ENCODE results near the gene KLHL21. TPM values are rescaled to one million over a fixed set of nuclear protein-coding genes. Genes with fewer than 3 reads are reported as not detected.
"Not testable (repeated sequence)": the region's sequence is repeated elsewhere in the genome, so short reads cannot be mapped to it uniquely, and the experiment has no call there.

KLHL21 gene
- total RNA-seq, 2 donors from 2014 or later = 32.3 to 35.3 TPM

GRCh38 chr1:6614019-6614928, 11.6 kb upstream of the KLHL21 start:
- Mint-ChIP-seq H3K27ac (no peak overlapping the region), H3K4me3 (peak overlapping the region; percentile 99), H3K4me1 (peaks cover 9% of the 10 kb centered on the region), H3K9me3 (no peaks in the 10 kb centered on the region), H3K36me3 (ENCODE audit: low read depth) (peaks cover 37% of the 10 kb centered on the region), H3K27me3 (no peaks in the 10 kb centered on the region)
- ATAC-seq (replicated peaks) = no peak

- Mint-ChIP-seq H3K36me3 (ENCODE audit: low read depth) (peaks cover 29% of the 10 kb centered on the region), H3K27ac (peak within 1 kb of the TSS; percentile 97), H3K9me3 (no peaks in the 10 kb centered on the region), H3K4me3 (peak within 1 kb of the TSS; percentile 99), H3K27me3 (no peaks in the 10 kb centered on the region), H3K4me1 (peaks cover 9% of the 10 kb centered on the region)
- ATAC-seq (replicated peaks) = peak; percentile 96
These were observed 10.8 kb upstream of the KLHL21 start, which contains the start of gene PHF13 for GRCh38 chr1:6613361-6614018. Gene PHF13, plus strand, starts transcription at chr1:6613731. Its CDS starts 336 bp downstream, at chr1:6614067.

GRCh38 chr1:6612641-6613360, 10.1 kb upstream of the KLHL21 start:
- Mint-ChIP-seq H3K4me1 (peaks cover 9% of the 10 kb centered on the region), H3K9me3 (no peaks in the 10 kb centered on the region), H3K36me3 (ENCODE audit: low read depth) (peaks cover 24% of the 10 kb centered on the region), H3K27ac (peak overlapping the region; percentile 97), H3K27me3 (no peaks in the 10 kb centered on the region), H3K4me3 (peak overlapping the region; percentile 99)
- ATAC-seq (replicated peaks) = peak; percentile 58

GRCh38 chr1:6603915-6604558, 1.4 kb upstream of the KLHL21 start:
- H3K9me3 Mint-ChIP-seq = no peaks in the 10 kb centered on the region
- peak overlapping the region; percentile 87 for H3K27ac Mint-ChIP-seq
- peak overlapping the region; percentile 87 for H3K4me3 Mint-ChIP-seq
- H3K36me3 Mint-ChIP-seq (ENCODE audit: low read depth) = peaks cover 26% of the 10 kb centered on the region
- no peak for ATAC-seq (replicated peaks)
- H3K4me1 Mint-ChIP-seq = peaks cover 5% of the 10 kb centered on the region
- H3K27me3 Mint-ChIP-seq = no peaks in the 10 kb centered on the region

- Mint-ChIP-seq H3K27ac (peak overlapping the region; percentile 87), H3K9me3 (no peaks in the 10 kb centered on the region), H3K36me3 (ENCODE audit: low read depth) (peaks cover 32% of the 10 kb centered on the region), H3K4me1 (peaks cover 5% of the 10 kb centered on the region), H3K4me3 (peak overlapping the region; percentile 87), H3K27me3 (no peaks in the 10 kb centered on the region)
- peak; percentile 14 for ATAC-seq (replicated peaks)
These were observed 707 bp upstream of the KLHL21 start for GRCh38 chr1:6603238-6603914.

GRCh38 chr1:6601923-6602668, 573 bp downstream of the KLHL21 start:
- peak overlapping the region; percentile 87 for H3K4me3 Mint-ChIP-seq
- H3K4me1 Mint-ChIP-seq = peaks cover 5% of the 10 kb centered on the region
- peak overlapping the region; percentile 93 for H3K27ac Mint-ChIP-seq
- H3K9me3 Mint-ChIP-seq = no peaks in the 10 kb centered on the region
- ATAC-seq (replicated peaks) = peak; percentile 15
- H3K27me3 Mint-ChIP-seq = no peaks in the 10 kb centered on the region
- peaks cover 45% of the 10 kb centered on the region for H3K36me3 Mint-ChIP-seq (ENCODE audit: low read depth)

GRCh38 chr1:6601049-6601922, 1.4 kb downstream of the KLHL21 start:
- peaks cover 53% of the 10 kb centered on the region for H3K36me3 Mint-ChIP-seq (ENCODE audit: low read depth)

GRCh38 chr1:6600410-6601048, 2.1 kb downstream of the KLHL21 start:
- peak overlapping the region; percentile 93 for H3K27ac Mint-ChIP-seq
- H3K27me3 Mint-ChIP-seq = no peaks in the 10 kb centered on the region
- ATAC-seq (replicated peaks) = no peak
- H3K4me1 Mint-ChIP-seq = peaks cover 5% of the 10 kb centered on the region
- H3K4me3 Mint-ChIP-seq = peak overlapping the region; percentile 87
- peaks cover 61% of the 10 kb centered on the region for H3K36me3 Mint-ChIP-seq (ENCODE audit: low read depth)
- no peaks in the 10 kb centered on the region for H3K9me3 Mint-ChIP-seq

More at GRCh38 chr1:6601049-6601922, 1.4 kb downstream of the KLHL21 start:
- no peaks in the 10 kb centered on the region for H3K27me3 Mint-ChIP-seq
- H3K27ac Mint-ChIP-seq = peak overlapping the region; percentile 93
- peaks cover 5% of the 10 kb centered on the region for H3K4me1 Mint-ChIP-seq
- H3K9me3 Mint-ChIP-seq = no peaks in the 10 kb centered on the region
- peak overlapping the region; percentile 87 for H3K4me3 Mint-ChIP-seq
- peak; percentile 83 for ATAC-seq (replicated peaks)

- not testable (repeated sequence) for ATAC-seq (replicated peaks)
- H3K27ac Mint-ChIP-seq = peak overlapping the region; percentile 93
These were observed 2.7 kb downstream of the KLHL21 start for GRCh38 chr1:6599991-6600390.

GRCh38 chr1:6599141-6599975, 3.3 kb downstream of the KLHL21 start:
- Mint-ChIP-seq H3K9me3 (no peaks in the 10 kb centered on the region), H3K36me3 (ENCODE audit: low read depth) (peaks cover 72% of the 10 kb centered on the region), H3K27ac (peak overlapping the region; percentile 93), H3K4me3 (peak overlapping the region; percentile 87), H3K27me3 (no peaks in the 10 kb centered on the region), H3K4me1 (peaks cover 5% of the 10 kb centered on the region)
- peak; percentile 16 for ATAC-seq (replicated peaks)

More at GRCh38 chr1:6599991-6600390, 2.7 kb downstream of the KLHL21 start:
- Mint-ChIP-seq H3K36me3 (ENCODE audit: low read depth) (peaks cover 66% of the 10 kb centered on the region), H3K4me3 (peak overlapping the region; percentile 87)
- not testable (repeated sequence) for H3K4me1 Mint-ChIP-seq, H3K9me3 Mint-ChIP-seq, H3K27me3 Mint-ChIP-seq

GRCh38 chr1:6597777-6598131, 4.9 kb downstream of the KLHL21 start:
- H3K36me3 Mint-ChIP-seq (ENCODE audit: low read depth) = peaks cover 89% of the 10 kb centered on the region
- H3K27me3 Mint-ChIP-seq = no peaks in the 10 kb centered on the region
- ATAC-seq (replicated peaks) = no peak
- no peaks in the 10 kb centered on the region for H3K9me3 Mint-ChIP-seq
- H3K4me1 Mint-ChIP-seq = peaks cover 5% of the 10 kb centered on the region
- no peak overlapping the region for H3K27ac Mint-ChIP-seq
- H3K4me3 Mint-ChIP-seq = no peak overlapping the region

Measured in activated T-helper 17 cell treated with anti-CD3 and anti-CD28 coated beads, Interleukin-2, amount 50 U/mL, for 72 hours (primary cell).